ENCODE measurements around the gene MYH6.

The MYH6 gene

GRCh38 chr14:23380976-23381375 lies 27.1 kb downstream of the MYH6 start:
- no peak for TF ChIP-seq CTCF (conservative IDR thresholded peaks at IDR 0.05; ENCODE audit: low read depth, low read length)
- no peak for DNase-seq (ENCODE audit: low read depth)
- H3K4me3 ChIP-seq (ENCODE audit: low read depth, low read length): no peak overlapping the region

GRCh38 chr14:23380197-23380914 lies 27.7 kb downstream of the MYH6 start:
- no peak overlapping the region for H3K4me3 ChIP-seq (ENCODE audit: low read depth, low read length)
- TF ChIP-seq CTCF (conservative IDR thresholded peaks at IDR 0.05; ENCODE audit: low read depth, low read length): no peak
- DNase-seq (ENCODE audit: low read depth): no peak

- peak; percentile 54 for DNase-seq (ENCODE audit: low read depth)
- TF ChIP-seq CTCF (conservative IDR thresholded peaks at IDR 0.05; ENCODE audit: low read depth, low read length): peak; percentile 99
- no peak overlapping the region for H3K4me3 ChIP-seq (ENCODE audit: low read depth, low read length)
These were observed 28.5 kb downstream of the MYH6 start for GRCh38 chr14:23379366-23380196.

GRCh38 chr14:23378612-23379220 lies 29.4 kb downstream of the MYH6 start:
- no peak overlapping the region for H3K4me3 ChIP-seq (ENCODE audit: low read depth, low read length)
- no peak for DNase-seq (ENCODE audit: low read depth)
- no peak for TF ChIP-seq CTCF (conservative IDR thresholded peaks at IDR 0.05; ENCODE audit: low read depth, low read length)

- TF ChIP-seq CTCF (conservative IDR thresholded peaks at IDR 0.05; ENCODE audit: low read depth, low read length): no peak
- H3K4me3 ChIP-seq (ENCODE audit: low read depth, low read length): no peak overlapping the region
- no peak for DNase-seq (ENCODE audit: low read depth)
These were observed 30.2 kb downstream of the MYH6 start for GRCh38 chr14:23377573-23378563.

- no peak for DNase-seq (ENCODE audit: low read depth)
- TF ChIP-seq CTCF (conservative IDR thresholded peaks at IDR 0.05; ENCODE audit: low read depth, low read length): no peak
- H3K4me3 ChIP-seq (ENCODE audit: low read depth, low read length): no peak overlapping the region
These were observed 30.9 kb downstream of the MYH6 start for GRCh38 chr14:23377198-23377550.
